CD8-positive, alpha-beta memory T cell (primary cell): ENCODE data around the gene NABP2. TPM values are rescaled to one million over a fixed set of nuclear protein-coding genes. Genes with fewer than 3 reads are reported as not detected.

Experiments
- CTCF ChIA-PET: fragments of 350-600 bp; sonication (Branson Sonifier 250); formaldehyde crosslinking; loops from one replicate; lab custom pipeline; 2021; ENCODE audit warnings: antibody characterized with exemption; lab: Charles Lee
- POLR2A ChIA-PET: fragments of 350-600 bp; sonication (Branson Sonifier 250); formaldehyde crosslinking; loops from one replicate; lab custom pipeline; 2021; ENCODE audit warnings: antibody characterized with exemption; lab: Charles Lee
- DNase-seq, 5 donors: peaks; one replicate each; pipeline versions ENCODE4 v3.0.0 to v3.0.0-alpha.2; 2020 to 2022; ENCODE audit warnings: mixed read lengths in 1 of 5
- H3K27ac ChIP-seq: one replicate; pipeline ENCODE4 v1.7.0; 2013; ENCODE audit warnings: low read depth, mild to moderate bottlenecking, low read length, moderate library complexity
- H3K27me3 ChIP-seq: 2 replicates; pipeline ENCODE4 v1.7.0; 2013; ENCODE audit warnings: low read length, mild to moderate bottlenecking; ENCODE audit not compliant: insufficient read depth, poor library complexity, severe bottlenecking
- H3K36me3 ChIP-seq: 2 replicates; pipeline ENCODE4 v1.7.0; 2013; ENCODE audit warnings: mild to moderate bottlenecking, low read length, moderate library complexity; ENCODE audit not compliant: insufficient read depth
- H3K4me1 ChIP-seq: 2 replicates; pipeline ENCODE4 v1.7.0; 2013; ENCODE audit warnings: mild to moderate bottlenecking, low read length, moderate library complexity; ENCODE audit not compliant: insufficient read depth
- H3K4me3 ChIP-seq: 2 replicates; pipeline ENCODE4 v1.7.0; 2013; ENCODE audit warnings: mild to moderate bottlenecking, low read length
- H3K9me3 ChIP-seq: 2 replicates; pipeline ENCODE4 v1.7.0; 2013; ENCODE audit warnings: mild to moderate bottlenecking, low read length
- H3K27ac Mint-ChIP-seq, 8 donors: one replicate each; pipeline ENCODE4 v1.8.0; 2020 to 2021; ENCODE audit warnings: mixed read lengths in 8 of 8, mild to moderate bottlenecking in 6 of 8, inconsistent platforms in 3 of 8, moderate library complexity in 3 of 8
- H3K27me3 Mint-ChIP-seq, 2 donors: one replicate each; pipeline ENCODE4 v1.8.0; 2020 to 2021; ENCODE audit warnings: mixed read lengths in 2 of 2, mild to moderate bottlenecking in 1 of 2, moderate library complexity in 1 of 2
- H3K36me3 Mint-ChIP-seq, 3 donors: one replicate each; pipeline ENCODE4 v1.8.0; 2020 to 2021; ENCODE audit warnings: mixed read lengths in 3 of 3, inconsistent platforms in 1 of 3, mild to moderate bottlenecking in 1 of 3
- H3K4me1 Mint-ChIP-seq, 3 donors: one replicate each; pipeline ENCODE4 v1.8.0; 2020 to 2021; ENCODE audit warnings: mixed read lengths in 3 of 3, inconsistent platforms in 1 of 3, mild to moderate bottlenecking in 1 of 3
- H3K4me3 Mint-ChIP-seq, 7 donors: one replicate each; pipeline ENCODE4 v1.8.0; 2020 to 2021; ENCODE audit warnings: mixed read lengths in 7 of 7, mild to moderate bottlenecking in 6 of 7, moderate library complexity in 4 of 7, inconsistent platforms in 2 of 7
- H3K9me3 Mint-ChIP-seq, 5 donors: one replicate each; pipeline ENCODE4 v1.8.0; 2020 to 2022; ENCODE audit warnings: mixed read lengths in 5 of 5, mild to moderate bottlenecking in 3 of 5, moderate library complexity in 2 of 5, inconsistent platforms in 1 of 5
- polyA plus RNA-seq: library from polyadenylated mRNA; unstranded; fragments of 300-500 nt; fragmentation: Illumina TruSeq; gene quantifications from one replicate; pipeline ENCODE4 v1.2.3, GENCODE V29; 2021
- total RNA-seq, 2 experiments: library from RNA; stranded (reverse); gene quantifications; one replicate each; pipeline ENCODE4 v1.2.3, GENCODE V29; 2021

Gene NABP2
- total and polyA plus RNA-seq, 3 experiments from 2014 or later = 4.6 to 104 (median 102) TPM

- Mint-ChIP-seq H3K9me3 (no peaks in the 10 kb centered on the region), H3K36me3 (peaks cover 17 to 72% (median 23%) of the 10 kb centered on the region in 3 donors), H3K27me3 (no peaks in the 10 kb centered on the region), H3K27ac (no peak overlapping the region), H3K4me1 (peaks cover 0 to 3% (median 3%) of the 10 kb centered on the region in 3 donors), H3K4me3 (no peak overlapping the region)
- peaks cover 62% of the 10 kb centered on the region for H3K36me3 ChIP-seq
- POLR2A ChIA-PET = no interaction called here
- no peaks in the 10 kb centered on the region for H3K27me3 ChIP-seq
- no peaks in the 10 kb centered on the region for H3K9me3 ChIP-seq
- H3K4me1 ChIP-seq = no peaks in the 10 kb centered on the region
- no peak overlapping the region for H3K4me3 ChIP-seq
- CTCF ChIA-PET = interaction anchor here (1.5 to 1.7 kb wide), 2 partner anchors 12 to 185 kb away, joined by 3 to 6 read pairs; partner anchors contain the start of gene COQ10A
- no peak overlapping the region for H3K27ac ChIP-seq
- DNase-seq = no peak
Measured at GRCh38 chr12:56278905-56279304, 54.8 kb downstream of the NABP2 start.

Other genes starting within 250 kb of the NABP2 start
- gene SUOX, start 227.1 kb upstream of the NABP2 start, total RNA-seq = 1 to 10 TPM; 2.3 to 2.5 TPM
- gene SUOX, start 227.1 kb upstream of the NABP2 start, polyA plus RNA-seq = 0.90 TPM
- gene IKZF4, start 203.3 kb upstream of the NABP2 start, total RNA-seq = 10 to 100 TPM; 11.0 to 11.6 TPM
- gene IKZF4, start 203.3 kb upstream of the NABP2 start, polyA plus RNA-seq = 0.86 TPM
- 10 to 100 TPM; 48.8 to 59.9 TPM for gene RPS26, start 182.4 kb upstream of the NABP2 start, total RNA-seq
- gene RPS26, start 182.4 kb upstream of the NABP2 start, polyA plus RNA-seq = 1,127 TPM
- 1 to 10 TPM; 1.7 to 1.9 TPM for gene ERBB3, start 144.2 kb upstream of the NABP2 start, total RNA-seq
- gene ERBB3, start 144.2 kb upstream of the NABP2 start, polyA plus RNA-seq = 0.63 TPM
- gene PA2G4, start 119.8 kb upstream of the NABP2 start, total RNA-seq = 100 to 1,000 TPM; 468 to 504 TPM
- gene PA2G4, start 119.8 kb upstream of the NABP2 start, polyA plus RNA-seq = 249 TPM
- 1,000 to 10,000 TPM; 5,711 to 5,990 TPM for gene RPL41, start 107.7 kb upstream of the NABP2 start, total RNA-seq
- 7,268 TPM for gene RPL41, start 107.7 kb upstream of the NABP2 start, polyA plus RNA-seq
- gene ZC3H10, start 106.1 kb upstream of the NABP2 start, total RNA-seq = 1 to 10 TPM; 8.1 to 9.0 TPM
- 3.2 TPM for gene ZC3H10, start 106.1 kb upstream of the NABP2 start, polyA plus RNA-seq
- gene ESYT1, start 96.1 kb upstream of the NABP2 start, total RNA-seq = 100 to 1,000 TPM; 185 to 191 TPM
- gene ESYT1, start 96.1 kb upstream of the NABP2 start, polyA plus RNA-seq = 374 TPM
- 10 to 100 TPM; 68.6 to 70.0 TPM for gene MYL6B, start 71.8 kb upstream of the NABP2 start, total RNA-seq
- gene MYL6B, start 71.8 kb upstream of the NABP2 start, polyA plus RNA-seq = 6.2 TPM
- 1,000 to 10,000 TPM; 1,010 to 1,017 TPM for gene MYL6, start 66.0 kb upstream of the NABP2 start, total RNA-seq
- 2,423 TPM for gene MYL6, start 66.0 kb upstream of the NABP2 start, polyA plus RNA-seq
- 100 to 1,000 TPM; 107 to 118 TPM for gene SMARCC2, start 34.9 kb upstream of the NABP2 start, total RNA-seq
- 92.4 TPM for gene SMARCC2, start 34.9 kb upstream of the NABP2 start, polyA plus RNA-seq
- 10 to 100 TPM; 41.2 to 42.3 TPM for gene RNF41, start 2.4 kb upstream of the NABP2 start, total RNA-seq
- gene RNF41, start 2.4 kb upstream of the NABP2 start, polyA plus RNA-seq = 47.4 TPM
- gene SLC39A5, start 5.7 kb downstream of the NABP2 start, total RNA-seq = under 1 TPM; 0.35 to 0.62 TPM
- not detected for gene SLC39A5, start 5.7 kb downstream of the NABP2 start, polyA plus RNA-seq
- 10 to 100 TPM; 67.0 to 69.9 TPM for gene ANKRD52, start 34.0 kb downstream of the NABP2 start, total RNA-seq
- gene ANKRD52, start 34.0 kb downstream of the NABP2 start, polyA plus RNA-seq = 16.1 TPM
- 10 to 100 TPM; 14.3 to 14.4 TPM for gene COQ10A, start 42.6 kb downstream of the NABP2 start, total RNA-seq
- gene COQ10A, start 42.6 kb downstream of the NABP2 start, polyA plus RNA-seq = 14.2 TPM
- 100 to 1,000 TPM; 279 to 286 TPM for gene CS, start 76.0 kb downstream of the NABP2 start, total RNA-seq
- 78.8 TPM for gene CS, start 76.0 kb downstream of the NABP2 start, polyA plus RNA-seq
- 100 to 1,000 TPM; 165 to 167 TPM for gene CNPY2, start 91.6 kb downstream of the NABP2 start, total RNA-seq
- 188 TPM for gene CNPY2, start 91.6 kb downstream of the NABP2 start, polyA plus RNA-seq
- 10 to 100 TPM; 36.6 to 40.4 TPM for gene PAN2, start 109.7 kb downstream of the NABP2 start, total RNA-seq
- gene PAN2, start 109.7 kb downstream of the NABP2 start, polyA plus RNA-seq = 5.4 TPM
- gene IL23A, start 114.5 kb downstream of the NABP2 start, total RNA-seq = 10 to 100 TPM; 26.9 to 29.6 TPM
- 26.4 TPM for gene IL23A, start 114.5 kb downstream of the NABP2 start, polyA plus RNA-seq
- gene STAT2, start 135.8 kb downstream of the NABP2 start, total RNA-seq = 10 to 100 TPM; 61.6 to 63.5 TPM
- gene STAT2, start 135.8 kb downstream of the NABP2 start, polyA plus RNA-seq = 65.0 TPM
- gene APOF, start 138.5 kb downstream of the NABP2 start, total RNA-seq = not detected
- gene APOF, start 138.5 kb downstream of the NABP2 start, polyA plus RNA-seq = not detected
- gene TIMELESS, start 225.1 kb downstream of the NABP2 start, total RNA-seq = 10 to 100 TPM; 61.9 to 64.1 TPM
- 3.9 TPM for gene TIMELESS, start 225.1 kb downstream of the NABP2 start, polyA plus RNA-seq
- gene MIP, start 230.3 kb downstream of the NABP2 start, total RNA-seq = not detected
- gene MIP, start 230.3 kb downstream of the NABP2 start, polyA plus RNA-seq = 0.07 TPM
- gene SPRYD4, start 244.2 kb downstream of the NABP2 start, total RNA-seq = 1 to 10 TPM; 3.7 to 3.9 TPM
- 1.1 TPM for gene SPRYD4, start 244.2 kb downstream of the NABP2 start, polyA plus RNA-seq